ENCODE measurements around the gene NFYC. TPM values are rescaled to one million over a fixed set of nuclear protein-coding genes. Genes with fewer than 3 reads are reported as not detected.
A peak's percentile ranks its signal among the peaks of the same experiment; 100 is the strongest.

Gene NFYC
- total RNA-seq, 1 donor from 2014 or later = 51.1 TPM

DNA sequence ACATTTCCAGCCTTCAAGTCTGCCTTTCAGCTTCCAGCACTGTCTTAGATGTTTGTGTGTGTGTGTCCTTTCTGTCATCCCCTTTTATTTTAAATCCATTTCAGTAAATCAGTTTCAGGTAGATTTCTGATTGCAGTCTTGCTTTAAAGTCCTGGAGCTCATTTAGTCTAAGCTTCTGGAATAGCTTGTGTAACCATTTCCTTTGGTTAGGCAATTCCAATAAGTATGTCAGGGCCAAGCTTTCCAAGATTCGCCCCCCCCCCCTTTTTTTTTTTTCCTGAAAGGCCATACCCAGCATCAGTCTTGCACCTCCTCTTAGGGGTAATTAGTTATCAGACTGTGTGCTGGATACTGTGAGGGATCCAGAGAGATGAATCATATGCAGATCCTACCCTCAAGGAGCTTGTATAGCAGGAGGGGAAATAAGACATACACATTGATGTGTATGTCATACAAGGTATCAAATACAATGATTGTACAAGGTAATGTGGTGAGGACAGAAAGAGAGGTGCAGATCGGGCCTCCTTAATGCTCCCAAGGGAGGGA is 41.3 kb downstream of the NFYC start:
- no peak overlapping the region for H3K4me3 Mint-ChIP-seq (ENCODE audit: unreplicated experiment)
- H3K9ac ChIP-seq (ENCODE audit: low read length) = no peak overlapping the region
- peaks cover 34% of the 10 kb centered on the region for H3K4me1 Mint-ChIP-seq (ENCODE audit: low read depth, unreplicated experiment)
- no peak for FAIRE-seq
- H3K4me3 ChIP-seq (ENCODE audit: insufficient read depth, low read depth, low read length) = no peak overlapping the region
- H3K79me2 ChIP-seq (ENCODE audit: insufficient read depth, low read length) = peaks cover 68% of the 10 kb centered on the region
- peaks cover 14% of the 10 kb centered on the region for H3K36me3 Mint-ChIP-seq (ENCODE audit: low read depth, unreplicated experiment)
- H2AFZ ChIP-seq (ENCODE audit: low read depth, low read length) = no peak overlapping the region
- H3K27me3 Mint-ChIP-seq (ENCODE audit: low read depth, unreplicated experiment) = no peaks in the 10 kb centered on the region
- H3K27me3 ChIP-seq (ENCODE audit: insufficient read depth, low read length) = no peaks in the 10 kb centered on the region
- H3K27ac ChIP-seq (ENCODE audit: low read depth, low read length) = no peak overlapping the region
- peaks cover 2% of the 10 kb centered on the region for H3K9me3 Mint-ChIP-seq (ENCODE audit: unreplicated experiment)
- no peaks in the 10 kb centered on the region for H3K36me3 ChIP-seq (ENCODE audit: insufficient read depth, low read length)
- no peak overlapping the region for H3K4me2 ChIP-seq (ENCODE audit: low read length)
- peak; percentile 24 for DNase-seq (ENCODE audit: low read depth)
- peaks cover 4% of the 10 kb centered on the region for H3K9me3 ChIP-seq (ENCODE audit: insufficient read depth, low read depth, low read length)
- H4K20me1 ChIP-seq (ENCODE audit: insufficient read depth, low read length) = peaks cover 53% of the 10 kb centered on the region
- no peak for TF ChIP-seq EZH2 (IDR thresholded peaks at IDR 0.05; ENCODE audit: insufficient read depth, low read length)
- TF ChIP-seq, protein P1, sequence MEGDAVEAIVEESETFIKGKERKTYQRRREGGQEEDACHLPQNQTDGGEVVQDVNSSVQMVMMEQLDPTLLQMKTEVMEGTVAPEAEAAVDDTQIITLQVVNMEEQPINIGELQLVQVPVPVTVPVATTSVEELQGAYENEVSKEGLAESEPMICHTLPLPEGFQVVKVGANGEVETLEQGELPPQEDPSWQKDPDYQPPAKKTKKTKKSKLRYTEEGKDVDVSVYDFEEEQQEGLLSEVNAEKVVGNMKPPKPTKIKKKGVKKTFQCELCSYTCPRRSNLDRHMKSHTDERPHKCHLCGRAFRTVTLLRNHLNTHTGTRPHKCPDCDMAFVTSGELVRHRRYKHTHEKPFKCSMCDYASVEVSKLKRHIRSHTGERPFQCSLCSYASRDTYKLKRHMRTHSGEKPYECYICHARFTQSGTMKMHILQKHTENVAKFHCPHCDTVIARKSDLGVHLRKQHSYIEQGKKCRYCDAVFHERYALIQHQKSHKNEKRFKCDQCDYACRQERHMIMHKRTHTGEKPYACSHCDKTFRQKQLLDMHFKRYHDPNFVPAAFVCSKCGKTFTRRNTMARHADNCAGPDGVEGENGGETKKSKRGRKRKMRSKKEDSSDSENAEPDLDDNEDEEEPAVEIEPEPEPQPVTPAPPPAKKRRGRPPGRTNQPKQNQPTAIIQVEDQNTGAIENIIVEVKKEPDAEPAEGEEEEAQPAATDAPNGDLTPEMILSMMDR (IDR thresholded peaks at IDR 0.05; ENCODE audit: insufficient read depth, low read depth, low read length) = no peak
- H3K27ac Mint-ChIP-seq (ENCODE audit: unreplicated experiment) = peak overlapping the region; percentile 56
- H3K4me1 ChIP-seq (ENCODE audit: insufficient read depth, low read length) = peaks cover 6% of the 10 kb centered on the region

DNA sequence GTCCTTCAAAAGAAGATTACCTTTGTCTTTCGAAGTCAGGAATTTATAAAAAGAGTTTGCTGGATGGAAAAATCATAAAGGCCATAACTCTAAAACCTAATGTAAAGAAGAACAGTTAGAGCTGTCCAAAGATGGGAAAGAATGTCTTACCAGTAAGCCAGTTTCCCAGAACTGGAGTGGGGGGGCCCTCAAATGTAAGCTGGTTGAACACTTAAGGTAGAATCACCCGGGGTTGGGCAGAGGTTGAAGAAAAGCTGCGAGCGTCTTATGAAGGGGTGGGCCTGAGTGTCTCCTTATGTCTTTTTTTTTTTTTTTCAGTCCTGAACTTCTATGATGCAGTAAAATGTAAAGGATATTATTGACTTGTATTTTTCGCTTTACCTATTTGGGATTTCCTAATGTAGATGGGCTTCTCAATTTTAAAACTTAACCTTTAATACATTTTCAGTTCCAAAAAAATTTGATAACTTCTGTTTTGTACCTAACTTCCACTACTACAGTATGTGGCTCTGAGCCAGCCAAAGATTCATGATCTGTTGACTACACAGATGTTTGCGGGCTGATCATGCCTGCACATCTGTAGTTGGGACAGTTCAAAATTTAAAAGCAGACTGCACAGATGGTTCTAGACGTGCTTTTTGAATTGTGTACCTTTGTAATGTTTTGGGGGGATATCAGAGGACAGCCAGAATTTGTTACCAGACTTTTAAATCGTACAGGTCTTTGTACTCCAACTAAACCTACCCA is 43.6 kb downstream of the NFYC start:
- no peak overlapping the region for H3K4me3 Mint-ChIP-seq (ENCODE audit: unreplicated experiment)
- peaks cover 11% of the 10 kb centered on the region for H3K36me3 ChIP-seq (ENCODE audit: insufficient read depth, low read length)
- no peak overlapping the region for H3K4me2 ChIP-seq (ENCODE audit: low read length)
- no peak for DNase-seq (ENCODE audit: low read depth)
- no peak for FAIRE-seq
- peaks cover 2% of the 10 kb centered on the region for H3K9me3 Mint-ChIP-seq (ENCODE audit: unreplicated experiment)
- H3K4me1 Mint-ChIP-seq (ENCODE audit: low read depth, unreplicated experiment) = peaks cover 25% of the 10 kb centered on the region
- H3K9me3 ChIP-seq (ENCODE audit: insufficient read depth, low read depth, low read length) = peaks cover 4% of the 10 kb centered on the region
- peaks cover 63% of the 10 kb centered on the region for H3K79me2 ChIP-seq (ENCODE audit: insufficient read depth, low read length)
- H3K27ac ChIP-seq (ENCODE audit: low read depth, low read length) = peak overlapping the region; percentile 82
- H3K4me3 ChIP-seq (ENCODE audit: insufficient read depth, low read depth, low read length) = no peak overlapping the region
- H3K27me3 ChIP-seq (ENCODE audit: insufficient read depth, low read length) = no peaks in the 10 kb centered on the region
- H3K27ac Mint-ChIP-seq (ENCODE audit: unreplicated experiment) = peak overlapping the region; percentile 47
- H3K36me3 Mint-ChIP-seq (ENCODE audit: low read depth, unreplicated experiment) = peaks cover 21% of the 10 kb centered on the region
- H2AFZ ChIP-seq (ENCODE audit: low read depth, low read length) = no peak overlapping the region
- H3K27me3 Mint-ChIP-seq (ENCODE audit: low read depth, unreplicated experiment) = no peaks in the 10 kb centered on the region
- peaks cover 3% of the 10 kb centered on the region for H3K4me1 ChIP-seq (ENCODE audit: insufficient read depth, low read length)
- TF ChIP-seq, protein P1 (IDR thresholded peaks at IDR 0.05; ENCODE audit: insufficient read depth, low read depth, low read length) = no peak
- no peak for TF ChIP-seq EZH2 (IDR thresholded peaks at IDR 0.05; ENCODE audit: insufficient read depth, low read length)
- H4K20me1 ChIP-seq (ENCODE audit: insufficient read depth, low read length) = peaks cover 41% of the 10 kb centered on the region
- H3K9ac ChIP-seq (ENCODE audit: low read length) = no peak overlapping the region

DNA sequence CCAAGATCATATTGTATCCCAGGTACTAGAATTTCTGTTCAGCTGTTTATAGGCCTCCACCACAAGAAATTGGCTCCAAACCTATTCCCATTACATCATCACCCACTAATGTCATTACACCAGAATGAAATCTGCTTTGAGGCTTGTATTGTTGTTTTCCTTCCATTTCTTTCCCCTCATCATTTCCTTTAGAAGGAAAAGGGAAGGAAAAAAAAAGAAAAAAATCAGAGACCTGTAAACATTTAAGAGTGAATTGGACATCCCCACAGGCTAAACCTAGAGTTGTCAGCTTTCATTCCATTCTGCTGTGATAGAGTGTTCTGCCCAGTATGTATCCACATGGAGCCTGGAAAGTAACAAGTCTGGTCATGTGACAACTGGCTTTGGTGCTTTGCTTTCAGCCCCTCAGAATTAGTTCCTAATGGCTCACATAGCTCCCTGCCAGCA is 44.6 kb downstream of the NFYC start:
- peaks cover 3% of the 10 kb centered on the region for H3K4me1 ChIP-seq (ENCODE audit: insufficient read depth, low read length)
- no peak overlapping the region for H3K4me3 ChIP-seq (ENCODE audit: insufficient read depth, low read depth, low read length)
- no peaks in the 10 kb centered on the region for H3K27me3 ChIP-seq (ENCODE audit: insufficient read depth, low read length)
- H3K27me3 Mint-ChIP-seq (ENCODE audit: low read depth, unreplicated experiment) = no peaks in the 10 kb centered on the region
- H3K79me2 ChIP-seq (ENCODE audit: insufficient read depth, low read length) = peaks cover 56% of the 10 kb centered on the region
- H4K20me1 ChIP-seq (ENCODE audit: insufficient read depth, low read length) = peaks cover 31% of the 10 kb centered on the region
- TF ChIP-seq EZH2 (IDR thresholded peaks at IDR 0.05; ENCODE audit: insufficient read depth, low read length) = no peak
- TF ChIP-seq, protein P1 (IDR thresholded peaks at IDR 0.05; ENCODE audit: insufficient read depth, low read depth, low read length) = no peak
- peak overlapping the region; percentile 57 for H3K9ac ChIP-seq (ENCODE audit: low read length)
- peaks cover 2% of the 10 kb centered on the region for H3K9me3 Mint-ChIP-seq (ENCODE audit: unreplicated experiment)
- FAIRE-seq (no peak), DNase-seq (ENCODE audit: low read depth) (peak; percentile 87)
- H2AFZ ChIP-seq (ENCODE audit: low read depth, low read length) = no peak overlapping the region
- peaks cover 4% of the 10 kb centered on the region for H3K9me3 ChIP-seq (ENCODE audit: insufficient read depth, low read depth, low read length)
- peaks cover 24% of the 10 kb centered on the region for H3K4me1 Mint-ChIP-seq (ENCODE audit: low read depth, unreplicated experiment)
- H3K27ac Mint-ChIP-seq (ENCODE audit: unreplicated experiment) = peak overlapping the region; percentile 94
- peaks cover 17% of the 10 kb centered on the region for H3K36me3 Mint-ChIP-seq (ENCODE audit: low read depth, unreplicated experiment)
- no peak overlapping the region for H3K4me3 Mint-ChIP-seq (ENCODE audit: unreplicated experiment)
- peak overlapping the region; percentile 82 for H3K27ac ChIP-seq (ENCODE audit: low read depth, low read length)
- H3K36me3 ChIP-seq (ENCODE audit: insufficient read depth, low read length) = peaks cover 11% of the 10 kb centered on the region
- peak overlapping the region; percentile 42 for H3K4me2 ChIP-seq (ENCODE audit: low read length)

All from astrocyte (in vitro differentiated cells and primary cell).